Endodermal cell (in vitro differentiated cells): Measurements from ENCODE around the gene C11orf71. TPM values are rescaled to one million over a fixed set of nuclear protein-coding genes. Genes with fewer than 3 reads are reported as not detected.

Source experiments
- DNase-seq: peaks from one replicate; pipeline ENCODE4 v3.0.0-alpha.2; 2017
- H3K27ac ChIP-seq: 2 replicates; pipeline ENCODE4 v1.5.1; 2013; ENCODE audit warnings: mild to moderate bottlenecking, low read depth, low read length, moderate library complexity
- H3K27me3 ChIP-seq: 2 replicates; pipeline ENCODE4 v1.6.1; 2013; ENCODE audit warnings: mild to moderate bottlenecking, low read length, moderate library complexity; ENCODE audit not compliant: insufficient read depth, control insufficient read depth, poor library complexity, severe bottlenecking
- H3K36me3 ChIP-seq: 2 replicates; pipeline ENCODE4 v1.7.0; 2013; ENCODE audit warnings: mild to moderate bottlenecking, low read length, moderate library complexity; ENCODE audit not compliant: control insufficient read depth, insufficient read depth
- H3K4me1 ChIP-seq: one replicate; pipeline ENCODE4 v1.7.0; 2013; ENCODE audit warnings: low read length; ENCODE audit not compliant: control insufficient read depth, insufficient read depth
- H3K4me3 ChIP-seq: 2 replicates; pipeline ENCODE4 v1.5.1; 2013; ENCODE audit warnings: mild to moderate bottlenecking, low read length, moderate library complexity
- H3K9ac ChIP-seq: 2 replicates; pipeline ENCODE4 v1.6.1; 2013; ENCODE audit warnings: mild to moderate bottlenecking, low read length, moderate library complexity; ENCODE audit not compliant: poor library complexity, severe bottlenecking; ENCODE audit errors: extremely low read depth
- H3K9me3 ChIP-seq: 2 replicates; pipeline ENCODE4 v1.6.1; 2013; ENCODE audit warnings: mild to moderate bottlenecking, low read length, moderate library complexity; ENCODE audit not compliant: control insufficient read depth
- H3K27ac Mint-ChIP-seq: 2 replicates; pipeline ENCODE4 v1.8.0; 2020; ENCODE audit warnings: mixed read lengths
- H3K27me3 Mint-ChIP-seq: 2 replicates; pipeline ENCODE4 v1.8.0; 2021; ENCODE audit warnings: mild to moderate bottlenecking, mixed read lengths; ENCODE audit not compliant: insufficient read depth
- H3K36me3 Mint-ChIP-seq: 2 replicates; pipeline ENCODE4 v1.8.0; 2020; ENCODE audit warnings: low read depth, mixed read lengths
- H3K4me1 Mint-ChIP-seq: 2 replicates; pipeline ENCODE4 v1.8.0; 2020; ENCODE audit warnings: mixed read lengths
- H3K4me3 Mint-ChIP-seq: 2 replicates; pipeline ENCODE4 v1.8.0; 2020; ENCODE audit warnings: mild to moderate bottlenecking, moderate library complexity, mixed read lengths
- H3K9me3 Mint-ChIP-seq: 2 replicates; pipeline ENCODE4 v1.8.0; 2020; ENCODE audit warnings: mild to moderate bottlenecking, mixed read lengths
- CTCF ChIP-seq: fragments of 200-600 bp; sonication (generic); conservative IDR thresholded peaks from 2 replicates; pipeline ENCODE4 v1.5.0; 2021; ENCODE audit warnings: antibody characterized with exemption, mild to moderate bottlenecking
- WGBS, 2 experiments: methylation state at CpG; one replicate each; pipeline versions ENCODE4 v1.1.5 to v1.1.7; 2013; ENCODE audit warnings: missing lambda C conversion rate in 2 of 2, mixed read lengths in 1 of 2; ENCODE audit not compliant: insufficient coverage in 1 of 2, insufficient read length in 1 of 2; 5-methylcytosine and 5-hydroxymethylcytosine counted together
- total RNA-seq, 2 donors: library from RNA; stranded (reverse); fragmentation: NEBNext Ultra II Directional in 1 of 2; extraction: Animal tissue kit (Norgen Biotek cat#: 25700) in 1 of 2; gene quantifications; 2 replicates in 1 of 2; 3 replicates in 1 of 2; pipeline ENCODE4 v1.2.1, GENCODE V29; 2021

Gene C11orf71
- total RNA-seq, 2 donors from 2014 or later, result 6.2 to 10.0 TPM

- no peak overlapping the region for H3K27ac Mint-ChIP-seq
- Histone ChIP-seq H3K27ac (no peak overlapping the region), H3K9me3 (peaks cover 7% of the 10 kb centered on the region), H3K36me3 (no peaks in the 10 kb centered on the region), H3K9ac (no peak overlapping the region), H3K4me1 (no peaks in the 10 kb centered on the region), H3K4me3 (no peak overlapping the region), H3K27me3 (no peaks in the 10 kb centered on the region)
- no peaks in the 10 kb centered on the region for H3K36me3 Mint-ChIP-seq
- peaks cover 9% of the 10 kb centered on the region for H3K9me3 Mint-ChIP-seq
- DNase-seq, result no peak
- H3K4me3 Mint-ChIP-seq, result no peak overlapping the region
- no peaks in the 10 kb centered on the region for H3K4me1 Mint-ChIP-seq
- WGBS, 2 experiments, result 89 to 90% methylated on average over 2 of the region's 2 CpGs
- H3K27me3 Mint-ChIP-seq, result no peaks in the 10 kb centered on the region
- no peak for TF ChIP-seq CTCF
Measured at GRCh38 chr11:114386131-114386530, 14.2 kb downstream of the C11orf71 start.

- no peak overlapping the region for H3K4me3 ChIP-seq
- no peaks in the 10 kb centered on the region for H3K4me1 ChIP-seq
- peaks cover 9% of the 10 kb centered on the region for H3K9me3 Mint-ChIP-seq
- H3K27me3 ChIP-seq, result no peaks in the 10 kb centered on the region
- H3K27me3 Mint-ChIP-seq, result no peaks in the 10 kb centered on the region
- no peak for DNase-seq
- no peak overlapping the region for H3K27ac ChIP-seq
- H3K9me3 ChIP-seq, result peaks cover 7% of the 10 kb centered on the region
- WGBS, 2 experiments, result 92% methylated on average over 1 of the region's 1 CpG; no CpG with 5 or more reads in 1 of the 2 experiments
- H3K4me1 Mint-ChIP-seq, result no peaks in the 10 kb centered on the region
- H3K36me3 ChIP-seq, result no peaks in the 10 kb centered on the region
- TF ChIP-seq CTCF, result no peak
- no peaks in the 10 kb centered on the region for H3K36me3 Mint-ChIP-seq
- H3K27ac Mint-ChIP-seq, result no peak overlapping the region
- no peak overlapping the region for H3K4me3 Mint-ChIP-seq
- no peak overlapping the region for H3K9ac ChIP-seq
Measured at GRCh38 chr11:114384487-114384886, 15.8 kb downstream of the C11orf71 start.

- WGBS, 2 experiments, result 100% methylated on average over 2 of the region's 3 CpGs; no CpG with 5 or more reads in 1 of the 2 experiments
- H3K27me3 ChIP-seq, result no peaks in the 10 kb centered on the region
- H3K9me3 Mint-ChIP-seq, result peaks cover 9% of the 10 kb centered on the region
- H3K36me3 ChIP-seq, result no peaks in the 10 kb centered on the region
- H3K9me3 ChIP-seq, result peaks cover 7% of the 10 kb centered on the region
- H3K4me1 Mint-ChIP-seq, result peaks cover 4% of the 10 kb centered on the region
- no peak overlapping the region for H3K4me3 ChIP-seq
- no peak for DNase-seq
- no peaks in the 10 kb centered on the region for H3K27me3 Mint-ChIP-seq
- H3K36me3 Mint-ChIP-seq, result no peaks in the 10 kb centered on the region
- H3K27ac ChIP-seq, result no peak overlapping the region
- H3K4me1 ChIP-seq, result no peaks in the 10 kb centered on the region
- no peak for TF ChIP-seq CTCF
- H3K9ac ChIP-seq, result no peak overlapping the region
- no peak overlapping the region for H3K4me3 Mint-ChIP-seq
- no peak overlapping the region for H3K27ac Mint-ChIP-seq
Measured at GRCh38 chr11:114382509-114382908, 17.8 kb downstream of the C11orf71 start.
